Measurements from ENCODE around the gene IMPACT. TPM values are rescaled to one million over a fixed set of nuclear protein-coding genes. Genes with fewer than 3 reads are reported as not detected.

IMPACT gene
- total and polyA plus RNA-seq, 2 of the 8 experiments (the other 6 are each of a cell fraction or from before 2014, with no cell fraction given), result 31.1 to 44.6 TPM

DNA sequence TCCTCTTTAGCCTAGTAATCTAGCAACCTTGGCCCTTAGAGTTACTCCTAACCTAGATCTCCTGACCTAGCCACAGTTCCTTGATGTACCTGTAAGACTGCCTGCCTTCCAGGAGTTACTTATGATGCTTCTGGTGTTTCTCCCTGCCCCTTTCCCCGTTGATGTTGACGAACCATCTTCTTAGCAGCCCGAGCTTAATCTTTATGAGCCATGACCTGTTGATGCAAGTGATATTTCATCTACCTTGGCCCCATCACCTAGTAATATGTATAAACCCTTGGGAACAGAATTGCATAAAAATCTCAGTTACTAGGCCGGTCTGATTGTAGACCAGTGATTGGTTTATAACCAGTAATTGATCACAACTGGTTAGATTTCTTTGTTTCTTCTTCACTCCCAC, 2.7 kb downstream of the IMPACT start:
- ChIA-PET POLR2A (ENCODE audit: partially characterized antibody) (interaction anchor here (1.1 kb wide), 1 partner anchor 71 kb away, joined by 3 read pairs; no protein-coding TSS in a partner anchor), CTCF (ENCODE audit: partially characterized antibody) (interaction anchor here (0.7 to 1.9 kb wide), 9 partner anchors 15 to 248 kb away, joined by 3 to 10 read pairs (median 5); partner anchors contain the start of gene OSBPL1A)
- Histone ChIP-seq H3K27me3 (replicated peaks in 1 of 4; ENCODE audit: control insufficient read depth in 3 of 4, extremely low read depth in 1 of 4, insufficient read depth in 3 of 4, low read length in 3 of 4) (no peaks in the 10 kb centered on the region), H3K4me2 (ENCODE audit: insufficient read depth in 1 of 2, low read depth in 2 of 2, low read length in 2 of 2) (no peak overlapping the region), H2BK20ac (ENCODE audit: low read length) (no peak overlapping the region), H2AFZ (ENCODE audit: low read length) (no peak overlapping the region), H2BK12ac (ENCODE audit: low read depth, low read length) (no peak overlapping the region), H3K18ac (ENCODE audit: extremely low read depth, low read length) (no peak overlapping the region), H3K14ac (ENCODE audit: insufficient read length) (no peak overlapping the region), H3K9ac (replicated peaks in 1 of 4; ENCODE audit: extremely low read depth in 1 of 4, low read depth in 3 of 4, low read length in 3 of 4) (no peak overlapping the region), H4K91ac (replicated peaks; ENCODE audit: insufficient read length, low read length) (no peak overlapping the region), H2BK5ac (ENCODE audit: low read depth, low read length) (no peak overlapping the region), H4K5ac (ENCODE audit: insufficient read length, low read depth, low read length) (no peak overlapping the region), H3K27ac (ENCODE audit: low read depth, low read length) (no peak overlapping the region), H3K23ac (ENCODE audit: insufficient read length) (no peak overlapping the region), H3K79me1 (ENCODE audit: low read depth, low read length) (no peaks in the 10 kb centered on the region), H3K36me3 (ENCODE audit: control insufficient read depth in 2 of 4, insufficient read depth in 4 of 4, low read length in 3 of 4) (peaks cover 0 to 33% (median 9%) of the 10 kb centered on the region in 4 experiments; a peak in 3 of 8 replicates), H3K4ac (replicated peaks; ENCODE audit: insufficient read length, low read depth, low read length) (no peak overlapping the region), H3K4me3 (ENCODE audit: extremely low read depth in 1 of 4, insufficient read depth in 2 of 4, low read depth in 3 of 4, low read length in 4 of 4) (no peak overlapping the region), H3K23me2 (ENCODE audit: low read depth, low read length) (peaks cover 3% of the 10 kb centered on the region; the same call in 1 of the 2 replicates), H2BK120ac (replicated peaks; ENCODE audit: low read depth, low read length) (no peak overlapping the region), H3K4me1 (replicated peaks in 1 of 4; ENCODE audit: control insufficient read depth in 3 of 4, insufficient read depth in 4 of 4, low read length in 3 of 4) (peaks cover 0 to 6% (median 1%) of the 10 kb centered on the region in 4 experiments; a peak in 2 of 7 replicates), H4K20me1 (replicated peaks in 1 of 2; ENCODE audit: control insufficient read depth in 1 of 2, insufficient read depth in 2 of 2, low read length in 2 of 2) (no peaks in the 10 kb centered on the region), H2BK15ac (ENCODE audit: low read length) (no peak overlapping the region), H3K9me3 (ENCODE audit: insufficient read depth in 2 of 2, low read depth in 1 of 2, low read length in 1 of 2) (no peaks in the 10 kb centered on the region), H3K56ac (replicated peaks; ENCODE audit: insufficient read length, low read depth, low read length) (no peak overlapping the region), H4K8ac (ENCODE audit: extremely low read depth, insufficient read depth, low read length) (no peak overlapping the region), H2AK5ac (ENCODE audit: low read depth, low read length) (no peak overlapping the region), H3K79me2 (ENCODE audit: control insufficient read depth in 1 of 2, insufficient read depth in 2 of 2, low read length in 2 of 2) (peaks cover 0 to 21% of the 10 kb centered on the region in 2 experiments; a peak in 2 of 4 replicates)
- WGBS, 2 experiments (ENCODE audit: extremely low coverage in 1 of 2, insufficient coverage in 1 of 2, insufficient read length in 1 of 2, insufficient replicate concordance in 2 of 2, low coverage in 1 of 2, low lambda C conversion rate in 2 of 2, missing lambda C conversion rate in 1 of 2), result 95% methylated on average over 4 of the region's 4 CpGs; no CpG with 5 or more reads in 1 of the 2 experiments
- DNase-seq (ENCODE audit: low read depth in 1 of 2, low spot score in 2 of 2) (no peak), FAIRE-seq (no peak)

Measured in H1 (cell line).